BJ (cell line): ENCODE measurements around the gene SLC6A1. TPM values are rescaled to one million over a fixed set of nuclear protein-coding genes. Genes with fewer than 3 reads are reported as not detected.

Experiments used
- CTCF ChIA-PET: fragments of 350-600 bp; formaldehyde crosslinking; extraction: SDS; loops from one replicate; lab custom pipeline; 2021; ENCODE audit warnings: antibody characterized with exemption, inconsistent platforms; lab: Yijun Ruan, JAX
- POLR2A ChIA-PET: fragments of 300-600 bp; sonication (Branson Sonifier 250); formaldehyde crosslinking; extraction: SDS; loops from one replicate; lab custom pipeline; 2021; ENCODE audit warnings: antibody characterized with exemption; lab: Charles Lee
- DNase-seq: peaks from one replicate; pipeline ENCODE4 v3.0.0-alpha.2; 2011; ENCODE audit warnings: low read depth
- H3K27me3 ChIP-seq: 2 replicates; pipeline ENCODE4 v1.6.0; 2011; ENCODE audit warnings: low read length; ENCODE audit not compliant: control insufficient read depth, insufficient read depth
- H3K36me3 ChIP-seq: 2 replicates; pipeline ENCODE4 v1.5.1; 2011; ENCODE audit warnings: low read length; ENCODE audit not compliant: control insufficient read depth, insufficient read depth
- H3K4me3 ChIP-seq: 2 replicates; pipeline ENCODE4 v1.5.1; 2011; ENCODE audit warnings: low read depth, mild to moderate bottlenecking, control low read depth, low read length
- polyA plus RNA-seq: library from polyadenylated mRNA; depleted of rRNA; stranded (reverse); fragments of >200 nt; gene quantifications from 2 replicates; pipeline ENCODE4 v1.2.3, GENCODE V29; 2011; rRNA removed
- TF ChIP-seq, protein P1 (sequence below): IDR thresholded peaks from 2 replicates; pipeline ENCODE4 v1.5.1; 2011; ENCODE audit warnings: low read depth, mild to moderate bottlenecking, control low read depth, inconsistent platforms, low read length, moderate library complexity; ENCODE audit not compliant: insufficient read depth

SLC6A1 gene
- polyA plus RNA-seq, 1 experiment, result not detected

- ChIA-PET POLR2A (no interaction called here), CTCF (interaction anchor here (1.7 kb wide), 1 partner anchor 24 kb away, joined by 4 read pairs; no protein-coding TSS in a partner anchor)
- peak; percentile 9 for DNase-seq
- TF ChIP-seq, protein P1, sequence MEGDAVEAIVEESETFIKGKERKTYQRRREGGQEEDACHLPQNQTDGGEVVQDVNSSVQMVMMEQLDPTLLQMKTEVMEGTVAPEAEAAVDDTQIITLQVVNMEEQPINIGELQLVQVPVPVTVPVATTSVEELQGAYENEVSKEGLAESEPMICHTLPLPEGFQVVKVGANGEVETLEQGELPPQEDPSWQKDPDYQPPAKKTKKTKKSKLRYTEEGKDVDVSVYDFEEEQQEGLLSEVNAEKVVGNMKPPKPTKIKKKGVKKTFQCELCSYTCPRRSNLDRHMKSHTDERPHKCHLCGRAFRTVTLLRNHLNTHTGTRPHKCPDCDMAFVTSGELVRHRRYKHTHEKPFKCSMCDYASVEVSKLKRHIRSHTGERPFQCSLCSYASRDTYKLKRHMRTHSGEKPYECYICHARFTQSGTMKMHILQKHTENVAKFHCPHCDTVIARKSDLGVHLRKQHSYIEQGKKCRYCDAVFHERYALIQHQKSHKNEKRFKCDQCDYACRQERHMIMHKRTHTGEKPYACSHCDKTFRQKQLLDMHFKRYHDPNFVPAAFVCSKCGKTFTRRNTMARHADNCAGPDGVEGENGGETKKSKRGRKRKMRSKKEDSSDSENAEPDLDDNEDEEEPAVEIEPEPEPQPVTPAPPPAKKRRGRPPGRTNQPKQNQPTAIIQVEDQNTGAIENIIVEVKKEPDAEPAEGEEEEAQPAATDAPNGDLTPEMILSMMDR, result no peak
- Histone ChIP-seq H3K27me3 (no peaks in the 10 kb centered on the region; the same call in 1 of the 2 replicates), H3K4me3 (no peak overlapping the region), H3K36me3 (no peaks in the 10 kb centered on the region)
These were observed 92.7 kb downstream of the SLC6A1 start for GRCh38 chr3:11085093-11085840.

GRCh38 chr3:11086856-11087255 is 94.3 kb downstream of the SLC6A1 start:
- no peak for DNase-seq
- Histone ChIP-seq H3K4me3 (no peak overlapping the region), H3K36me3 (no peaks in the 10 kb centered on the region), H3K27me3 (no peaks in the 10 kb centered on the region; the same call in 1 of the 2 replicates)
- TF ChIP-seq, protein P1, result no peak
- CTCF ChIA-PET, result no interaction called here
- POLR2A ChIA-PET, result no interaction called here

DNA sequence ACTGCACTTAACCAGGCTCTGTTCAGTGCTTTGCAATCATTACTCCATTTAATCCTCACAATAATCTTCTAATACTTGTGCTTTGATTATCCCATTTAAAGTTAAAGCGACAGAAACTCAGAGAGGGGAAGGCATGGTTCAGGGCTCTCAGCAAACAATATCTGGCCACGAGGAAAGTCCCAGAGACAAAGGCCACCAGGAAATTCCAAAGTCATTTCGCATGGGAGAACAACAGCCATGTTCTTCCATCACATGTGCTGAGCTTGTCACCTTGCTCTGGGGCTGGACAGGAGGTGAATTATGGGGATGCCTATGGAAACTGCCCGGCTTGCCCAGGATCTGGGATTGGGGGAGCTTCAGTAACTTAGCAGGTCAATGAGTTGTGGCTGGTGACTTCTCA is 95.5 kb downstream of the SLC6A1 start:
- ChIA-PET POLR2A (no interaction called here), CTCF (no interaction called here)
- TF ChIP-seq, protein P1, result no peak

GRCh38 chr3:11088831-11089230 is 96.3 kb downstream of the SLC6A1 start:
- H3K4me3 ChIP-seq, result no peak overlapping the region
- TF ChIP-seq, protein P1, result no peak
- CTCF ChIA-PET, result interaction anchor here (1.0 kb wide), 1 partner anchor 9 kb away, joined by 4 read pairs; no protein-coding TSS in a partner anchor

More for the DNA sequence above, 95.5 kb downstream of the SLC6A1 start:
- Histone ChIP-seq H3K27me3 (no peaks in the 10 kb centered on the region; the same call in 1 of the 2 replicates), H3K4me3 (no peak overlapping the region), H3K36me3 (no peaks in the 10 kb centered on the region)
- no peak for DNase-seq

More at GRCh38 chr3:11088831-11089230, 96.3 kb downstream of the SLC6A1 start:
- POLR2A ChIA-PET, result no interaction called here
- no peak for DNase-seq
- H3K36me3 ChIP-seq, result no peaks in the 10 kb centered on the region
- H3K27me3 ChIP-seq, result no peaks in the 10 kb centered on the region; the same call in 1 of the 2 replicates

Other genes with a start within 250 kb of the SLC6A1 start
- gene SLC6A11, start 176.5 kb upstream of the SLC6A1 start, polyA plus RNA-seq, result not detected in 2 replicates
- gene HRH1, start 161.7 kb downstream of the SLC6A1 start, polyA plus RNA-seq, result 6.1 and 8.8 TPM in 2 replicates